ENCODE results near the gene DOLK. TPM values are rescaled to one million over a fixed set of nuclear protein-coding genes. Genes with fewer than 3 reads are reported as not detected.

DOLK gene
- total and polyA plus RNA-seq, 10 donors = 5.3 to 16.3 (median 10.9) TPM

- no peak for DNase-seq
- 86 to 92% (median 90%) methylated on average over 11 of the region's 11 CpGs for WGBS, 5 donors
- peaks cover 17 to 96% (median 73%) of the 10 kb centered on the region in 6 donors for H3K4me1 ChIP-seq
- intact Hi-C loops (cut with DNase I; ENCODE audit: low total_unique reads) = no loop called here
- H3K9me3 ChIP-seq = no peaks in the 10 kb centered on the region
- no peaks in the 10 kb centered on the region for H3K27me3 ChIP-seq (replicated peaks in 1 of 7)
- TF ChIP-seq CTCF (IDR thresholded peaks at IDR 0.05 in 8 of 11, conservative IDR thresholded peaks at IDR 0.05 in 3 of 11) = no peak
- no peak for TF ChIP-seq POLR2AphosphoS5 (IDR thresholded peaks at IDR 0.05)
- TF ChIP-seq POLR2A (IDR thresholded peaks at IDR 0.05) = no peak
- peak overlapping the region in 7 of 8 donors; percentile 58 to 80 (median 72) for H3K27ac ChIP-seq
- H3K36me3 ChIP-seq = peaks cover 0 to 74% (median 26%) of the 10 kb centered on the region in 6 donors
- H3K4me3 ChIP-seq = no peak overlapping the region
These were observed 30.7 kb downstream of the DOLK start for GRCh38 chr9:128916745-128917144.

GRCh38 chr9:128916204-128916603 is 31.2 kb downstream of the DOLK start:
- DNase-seq = no peak
- no peak overlapping the region for H3K4me3 ChIP-seq
- peak in 1 of 3 donors; percentile 9 for TF ChIP-seq POLR2AphosphoS5 (IDR thresholded peaks at IDR 0.05)
- TF ChIP-seq CTCF (IDR thresholded peaks at IDR 0.05 in 8 of 11, conservative IDR thresholded peaks at IDR 0.05 in 3 of 11) = no peak
- no peak for TF ChIP-seq POLR2A (IDR thresholded peaks at IDR 0.05)
- H3K27ac ChIP-seq = peak overlapping the region in 7 of 8 donors; percentile 58 to 80 (median 72)
- no peaks in the 10 kb centered on the region for H3K9me3 ChIP-seq
- peaks cover 0 to 79% (median 26%) of the 10 kb centered on the region in 6 donors for H3K36me3 ChIP-seq
- intact Hi-C loops (cut with DNase I; ENCODE audit: low total_unique reads) = no loop called here
- 89 to 92% (median 91%) methylated on average over 16 to 18 of the region's 18 CpGs for WGBS, 5 donors
- peaks cover 19 to 96% (median 73%) of the 10 kb centered on the region in 6 donors for H3K4me1 ChIP-seq
- H3K27me3 ChIP-seq (replicated peaks in 1 of 7) = no peaks in the 10 kb centered on the region

GRCh38 chr9:128913995-128914772 is 33.2 kb downstream of the DOLK start:
- peak overlapping the region in 5 of 8 donors; percentile 67 to 77 (median 75) for H3K27ac ChIP-seq
- intact Hi-C loops (cut with DNase I; ENCODE audit: low total_unique reads) = no loop called here
- H3K4me3 ChIP-seq = no peak overlapping the region
- DNase-seq = no peak
- 68 to 82% (median 76%) methylated on average over 23 of the region's 23 CpGs for WGBS, 5 donors
- no peaks in the 10 kb centered on the region for H3K9me3 ChIP-seq
- TF ChIP-seq POLR2AphosphoS5 (IDR thresholded peaks at IDR 0.05) = peak in 1 of 3 donors; percentile 7
- TF ChIP-seq CTCF (IDR thresholded peaks at IDR 0.05 in 8 of 11, conservative IDR thresholded peaks at IDR 0.05 in 3 of 11) = no peak
- TF ChIP-seq POLR2A (IDR thresholded peaks at IDR 0.05) = no peak
- H3K27me3 ChIP-seq (replicated peaks in 1 of 7) = no peaks in the 10 kb centered on the region
- peaks cover 0 to 95% (median 38%) of the 10 kb centered on the region in 6 donors for H3K36me3 ChIP-seq
- H3K4me1 ChIP-seq = peaks cover 28 to 96% (median 66%) of the 10 kb centered on the region in 6 donors

All from spleen (tissue), 11 donors.